ENCODE data around the gene SSR2.

The SSR2 gene

DNA sequence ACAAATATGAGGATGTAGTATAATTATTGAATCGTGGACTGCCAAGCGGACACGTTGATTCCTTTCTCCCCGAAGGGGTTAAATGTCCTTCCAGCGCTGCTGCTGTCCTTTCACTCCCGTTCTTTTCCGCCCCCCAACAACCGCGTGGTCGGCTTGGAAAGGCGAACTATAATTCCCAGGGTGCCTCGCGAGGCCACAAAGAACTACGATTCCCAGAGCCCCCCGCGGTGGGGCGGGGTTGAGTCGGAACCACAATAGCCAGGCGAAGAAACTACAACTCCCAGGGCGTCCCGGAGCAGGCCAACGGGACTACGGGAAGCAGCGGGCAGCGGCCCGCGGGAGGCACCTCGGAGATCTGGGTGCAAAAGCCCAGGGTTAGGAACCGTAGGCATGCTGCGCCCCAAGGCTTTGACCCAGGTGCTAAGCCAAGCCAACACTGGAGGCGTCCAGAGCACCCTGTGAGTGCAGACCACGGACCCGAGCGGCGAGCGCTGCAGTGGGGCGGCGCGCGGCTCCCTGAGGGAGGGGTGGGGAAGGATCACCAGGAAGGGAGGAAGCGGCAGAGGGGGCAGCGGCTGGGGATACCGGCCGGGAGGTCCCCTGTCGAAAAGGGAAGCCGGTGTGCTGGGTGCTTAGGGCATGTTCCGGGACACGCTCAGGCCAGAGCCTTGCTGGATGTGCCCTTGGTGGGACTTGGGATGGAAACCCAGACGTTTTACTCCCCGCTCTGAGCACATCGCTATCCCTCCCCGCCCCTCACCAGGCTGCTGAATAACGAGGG, 33.9 kb upstream of the SSR2 start, which contains the start of gene LAMTOR2:
Gene LAMTOR2 (plus strand): TSS at position 283 of the 781 bp plus-strand sequence. CDS start 108 bp downstream, at position 391.
- TF ChIP-seq, protein P1, sequence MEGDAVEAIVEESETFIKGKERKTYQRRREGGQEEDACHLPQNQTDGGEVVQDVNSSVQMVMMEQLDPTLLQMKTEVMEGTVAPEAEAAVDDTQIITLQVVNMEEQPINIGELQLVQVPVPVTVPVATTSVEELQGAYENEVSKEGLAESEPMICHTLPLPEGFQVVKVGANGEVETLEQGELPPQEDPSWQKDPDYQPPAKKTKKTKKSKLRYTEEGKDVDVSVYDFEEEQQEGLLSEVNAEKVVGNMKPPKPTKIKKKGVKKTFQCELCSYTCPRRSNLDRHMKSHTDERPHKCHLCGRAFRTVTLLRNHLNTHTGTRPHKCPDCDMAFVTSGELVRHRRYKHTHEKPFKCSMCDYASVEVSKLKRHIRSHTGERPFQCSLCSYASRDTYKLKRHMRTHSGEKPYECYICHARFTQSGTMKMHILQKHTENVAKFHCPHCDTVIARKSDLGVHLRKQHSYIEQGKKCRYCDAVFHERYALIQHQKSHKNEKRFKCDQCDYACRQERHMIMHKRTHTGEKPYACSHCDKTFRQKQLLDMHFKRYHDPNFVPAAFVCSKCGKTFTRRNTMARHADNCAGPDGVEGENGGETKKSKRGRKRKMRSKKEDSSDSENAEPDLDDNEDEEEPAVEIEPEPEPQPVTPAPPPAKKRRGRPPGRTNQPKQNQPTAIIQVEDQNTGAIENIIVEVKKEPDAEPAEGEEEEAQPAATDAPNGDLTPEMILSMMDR (IDR thresholded peaks at IDR 0.05; ENCODE audit: control insufficient read depth, insufficient read depth, low read depth, low read length, missing control alignments), result no peak
- H3K4me3 ChIP-seq (ENCODE audit: control insufficient read depth, low read depth, low read length), result peak within 1 kb of the TSS; percentile 71
- peak; percentile 68 for DNase-seq (ENCODE audit: low read depth)

DNA sequence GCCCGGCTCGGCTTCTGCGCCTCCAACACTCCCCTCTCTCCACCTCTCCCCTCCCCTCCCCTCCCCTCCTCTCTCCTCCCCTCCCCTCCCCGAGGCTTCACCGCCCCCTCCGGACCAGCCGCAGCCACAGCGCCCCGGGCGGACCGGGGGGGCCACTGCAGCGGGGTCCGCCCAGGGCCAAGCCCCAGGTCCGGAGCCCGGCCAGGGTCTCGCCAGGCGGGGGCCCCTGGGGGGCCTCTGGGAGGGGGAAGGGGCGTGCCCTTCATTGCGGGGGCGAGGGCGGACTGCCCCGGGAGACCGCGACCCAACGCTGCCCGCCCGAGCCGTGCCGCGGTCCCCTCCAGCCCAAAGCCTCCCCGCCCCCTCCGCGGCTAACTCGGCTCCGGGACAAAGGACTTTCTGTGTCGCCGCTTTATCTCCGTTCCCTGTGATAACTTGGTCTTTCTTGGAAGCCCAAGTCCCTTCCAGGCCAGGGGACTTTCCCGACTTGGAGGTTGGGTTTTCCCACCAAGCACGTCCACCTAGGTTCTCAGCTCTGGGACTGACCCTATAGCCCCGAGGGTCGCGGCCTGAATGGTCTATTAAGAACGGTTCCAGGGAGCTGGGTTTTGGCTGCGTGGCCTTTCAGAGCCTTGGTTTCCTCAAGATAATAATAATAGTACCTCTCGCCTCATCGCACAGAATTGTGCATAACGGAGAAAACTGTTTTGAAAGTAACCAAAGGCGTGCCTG, 33.2 kb upstream of the SSR2 start, which contains the start of gene UBQLN4:
Gene UBQLN4 (minus strand): TSS at position 31 of the 732 bp plus-strand sequence. CDS start 97 bp downstream, outside the sequence.
- DNase-seq (ENCODE audit: low read depth), result peak; percentile 35
- TF ChIP-seq, protein P1 (IDR thresholded peaks at IDR 0.05; ENCODE audit: control insufficient read depth, insufficient read depth, low read depth, low read length, missing control alignments), result peak; percentile 44
- H3K4me3 ChIP-seq (ENCODE audit: control insufficient read depth, low read depth, low read length), result peak within 1 kb of the TSS; percentile 96

GRCh38 chr1:156052862-156053767, 32.4 kb upstream of the SSR2 start:
- TF ChIP-seq, protein P1 (IDR thresholded peaks at IDR 0.05; ENCODE audit: control insufficient read depth, insufficient read depth, low read depth, low read length, missing control alignments), result peak; percentile 37
- no peak for DNase-seq (ENCODE audit: low read depth)
- peak overlapping the region; percentile 96 for H3K4me3 ChIP-seq (ENCODE audit: control insufficient read depth, low read depth, low read length)

DNA sequence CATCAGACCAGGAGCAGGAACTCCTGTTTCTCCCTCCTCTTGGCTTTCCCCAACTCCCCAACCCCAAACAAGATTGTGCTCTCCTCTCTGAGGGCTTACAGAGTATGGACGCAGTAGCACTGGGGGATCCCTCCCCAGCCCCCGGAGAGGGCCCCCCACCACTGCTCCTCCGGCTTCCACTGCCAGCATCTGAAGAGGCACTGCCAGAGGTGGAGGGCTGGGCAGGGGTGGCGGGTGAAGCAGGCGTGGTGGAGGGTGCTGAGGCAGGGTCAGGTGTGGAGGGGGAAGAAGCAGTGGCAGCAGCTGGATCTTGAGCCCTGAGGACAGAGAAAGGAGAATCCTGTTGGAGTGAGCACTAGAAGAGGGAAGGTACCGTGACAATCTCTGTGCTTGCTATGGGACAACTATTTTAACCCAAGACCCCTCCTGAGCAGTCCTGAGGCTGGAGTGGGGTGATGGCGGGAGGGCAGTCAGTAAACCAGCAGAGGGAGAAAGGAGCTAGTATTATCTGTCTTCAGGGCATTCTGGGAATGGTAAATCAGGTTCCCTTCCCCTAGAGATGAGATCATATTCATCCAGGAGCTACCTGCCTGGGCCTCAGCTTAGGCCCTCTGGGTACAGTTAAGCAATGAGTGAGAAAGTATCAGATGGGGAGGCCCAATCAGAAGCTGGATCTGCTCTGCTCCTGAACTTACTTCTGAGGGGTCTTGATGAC, 30.4 kb upstream of the SSR2 start:
- TF ChIP-seq, protein P1 (IDR thresholded peaks at IDR 0.05; ENCODE audit: control insufficient read depth, insufficient read depth, low read depth, low read length, missing control alignments), result no peak
- DNase-seq (ENCODE audit: low read depth), result no peak

GRCh38 chr1:156050376-156050775, 29.6 kb upstream of the SSR2 start:
- TF ChIP-seq, protein P1 (IDR thresholded peaks at IDR 0.05; ENCODE audit: control insufficient read depth, insufficient read depth, low read depth, low read length, missing control alignments), result no peak
- no peak for DNase-seq (ENCODE audit: low read depth)
- no peak overlapping the region for H3K4me3 ChIP-seq (ENCODE audit: control insufficient read depth, low read depth, low read length)

More for the DNA sequence above, 30.4 kb upstream of the SSR2 start:
- H3K4me3 ChIP-seq (ENCODE audit: control insufficient read depth, low read depth, low read length), result no peak overlapping the region
